DND-41 (cell line): ENCODE measurements around the gene NKX3-2.

Experiments used
- EZH2 ChIP-seq: IDR thresholded peaks from 3 replicates; pipeline ENCODE4 v1.6.1; 2012; ENCODE audit warnings: borderline replicate concordance, low read depth, mild to moderate bottlenecking, moderate library complexity, low read length, inconsistent platforms; ENCODE audit not compliant: severe bottlenecking
- TF ChIP-seq, protein P1 (sequence below): IDR thresholded peaks from 2 replicates; pipeline ENCODE4 v1.5.1; 2012; ENCODE audit warnings: borderline replicate concordance, low read length, moderate library complexity, mild to moderate bottlenecking; ENCODE audit not compliant: poor library complexity, severe bottlenecking; ENCODE audit errors: extremely low read depth

DNA sequence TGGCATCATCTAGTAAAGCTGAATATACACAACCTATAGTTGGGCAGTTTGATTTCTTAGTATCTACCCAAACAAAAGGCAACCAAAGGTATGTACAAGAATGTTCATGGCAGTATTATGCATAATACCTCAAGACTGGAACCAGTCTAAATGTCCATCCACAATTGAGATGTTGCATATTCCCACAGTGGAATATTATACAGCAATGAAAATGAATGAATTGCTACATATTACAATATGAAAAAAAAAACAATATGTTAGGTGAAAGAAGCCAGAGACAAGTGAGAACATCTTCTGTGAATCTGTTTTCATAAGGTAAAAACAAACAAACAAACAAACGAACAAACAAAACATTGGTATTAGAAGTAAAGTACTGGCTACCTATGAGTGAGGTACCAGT lies 48.6 kb downstream of the NKX3-2 start:
- TF ChIP-seq, protein P1, sequence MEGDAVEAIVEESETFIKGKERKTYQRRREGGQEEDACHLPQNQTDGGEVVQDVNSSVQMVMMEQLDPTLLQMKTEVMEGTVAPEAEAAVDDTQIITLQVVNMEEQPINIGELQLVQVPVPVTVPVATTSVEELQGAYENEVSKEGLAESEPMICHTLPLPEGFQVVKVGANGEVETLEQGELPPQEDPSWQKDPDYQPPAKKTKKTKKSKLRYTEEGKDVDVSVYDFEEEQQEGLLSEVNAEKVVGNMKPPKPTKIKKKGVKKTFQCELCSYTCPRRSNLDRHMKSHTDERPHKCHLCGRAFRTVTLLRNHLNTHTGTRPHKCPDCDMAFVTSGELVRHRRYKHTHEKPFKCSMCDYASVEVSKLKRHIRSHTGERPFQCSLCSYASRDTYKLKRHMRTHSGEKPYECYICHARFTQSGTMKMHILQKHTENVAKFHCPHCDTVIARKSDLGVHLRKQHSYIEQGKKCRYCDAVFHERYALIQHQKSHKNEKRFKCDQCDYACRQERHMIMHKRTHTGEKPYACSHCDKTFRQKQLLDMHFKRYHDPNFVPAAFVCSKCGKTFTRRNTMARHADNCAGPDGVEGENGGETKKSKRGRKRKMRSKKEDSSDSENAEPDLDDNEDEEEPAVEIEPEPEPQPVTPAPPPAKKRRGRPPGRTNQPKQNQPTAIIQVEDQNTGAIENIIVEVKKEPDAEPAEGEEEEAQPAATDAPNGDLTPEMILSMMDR: no peak
- TF ChIP-seq EZH2: no peak
